Uterus (tissue), 2 donors: ENCODE measurements around the gene OR4E1.

Source experiments
- CTCF ChIP-seq, 4 experiments: fragments of 200-600 bp in 2 of 4; fragments of 450-650 bp in 2 of 4; sonication (generic) in 2 of 4; IDR thresholded peaks; one replicate each; pipeline ENCODE4 v1.5.1; 2016 to 2019; ENCODE audit warnings: antibody characterized with exemption in 4 of 4, mild to moderate bottlenecking in 2 of 4, moderate library complexity in 1 of 4
- POLR2A ChIP-seq, 2 donors: fragments of 450-650 bp; IDR thresholded peaks; one replicate each; pipeline ENCODE4 v1.6.1; 2016; ENCODE audit warnings: antibody characterized with exemption in 2 of 2, mild to moderate bottlenecking in 1 of 2, moderate library complexity in 1 of 2

- TF ChIP-seq CTCF (IDR thresholded peaks at IDR 0.05) (peak; percentile 15 to 44 (median 40)), POLR2A (IDR thresholded peaks at IDR 0.05) (no peak)
Measured at GRCh38 chr14:21711360-21711961, 37.8 kb upstream of the OR4E1 start.
